Renal cortical epithelial cell (primary cell): ENCODE measurements around the gene TFDP2. TPM values are rescaled to one million over a fixed set of nuclear protein-coding genes. Genes with fewer than 3 reads are reported as not detected.

Experiments
- DNase-seq: peaks from one replicate; pipeline ENCODE4 v3.0.0-alpha.2; 2011; ENCODE audit warnings: low read depth
- total RNA-seq: library from RNA; depleted of rRNA; stranded (reverse); fragments of >200 nt; gene quantifications from 2 replicates; pipeline ENCODE4 v1.2.3, GENCODE V29; 2014

TFDP2 gene
- total RNA-seq, 1 donor from 2014 or later, result 114 TPM

GRCh38 chr3:141965471-141965870, 183.9 kb downstream of the TFDP2 start:
- DNase-seq, result no peak

GRCh38 chr3:141963301-141963700, 186.0 kb downstream of the TFDP2 start:
- DNase-seq, result no peak

- no peak for DNase-seq
Observed at GRCh38 chr3:141960731-141961130, 188.6 kb downstream of the TFDP2 start.

- peak; percentile 85 for DNase-seq
Observed at GRCh38 chr3:141959589-141960554, 189.5 kb downstream of the TFDP2 start.

GRCh38 chr3:141955175-141955574, 194.2 kb downstream of the TFDP2 start:
- DNase-seq, result peak; percentile 69

GRCh38 chr3:141952611-141953010, 196.7 kb downstream of the TFDP2 start:
- DNase-seq, result peak; percentile 36

GRCh38 chr3:141950572-141951493, 198.5 kb downstream of the TFDP2 start:
- DNase-seq, result no peak

GRCh38 chr3:141949972-141950371, 199.4 kb downstream of the TFDP2 start:
- no peak for DNase-seq

- DNase-seq, result no peak
Observed at GRCh38 chr3:141949399-141949798, 199.9 kb downstream of the TFDP2 start.

GRCh38 chr3:141945726-141946485, 203.4 kb downstream of the TFDP2 start:
- DNase-seq, result no peak

GRCh38 chr3:141942006-141942405, 207.3 kb downstream of the TFDP2 start:
- DNase-seq, result no peak

GRCh38 chr3:141941093-141941492, 208.3 kb downstream of the TFDP2 start:
- no peak for DNase-seq

- DNase-seq, result peak; percentile 91
Observed at GRCh38 chr3:141940194-141940776, 209.1 kb downstream of the TFDP2 start.

- DNase-seq, result no peak
Observed at GRCh38 chr3:141939759-141940158, 209.6 kb downstream of the TFDP2 start.

GRCh38 chr3:141938011-141938500, 211.3 kb downstream of the TFDP2 start:
- DNase-seq, result no peak

GRCh38 chr3:141934354-141934753, 215.0 kb downstream of the TFDP2 start:
- no peak for DNase-seq

- DNase-seq, result no peak
Observed at GRCh38 chr3:141933421-141934300, 215.7 kb downstream of the TFDP2 start.

- DNase-seq, result no peak
Observed at GRCh38 chr3:141930801-141931200, 218.5 kb downstream of the TFDP2 start.

GRCh38 chr3:141929341-141929995, 219.9 kb downstream of the TFDP2 start:
- DNase-seq, result no peak
